ENCODE data around the gene PTCH1. TPM values are rescaled to one million over a fixed set of nuclear protein-coding genes. Genes with fewer than 3 reads are reported as not detected.

PTCH1 gene
- total RNA-seq, 1 donor from 2014 or later, result 4.3 TPM

DNA sequence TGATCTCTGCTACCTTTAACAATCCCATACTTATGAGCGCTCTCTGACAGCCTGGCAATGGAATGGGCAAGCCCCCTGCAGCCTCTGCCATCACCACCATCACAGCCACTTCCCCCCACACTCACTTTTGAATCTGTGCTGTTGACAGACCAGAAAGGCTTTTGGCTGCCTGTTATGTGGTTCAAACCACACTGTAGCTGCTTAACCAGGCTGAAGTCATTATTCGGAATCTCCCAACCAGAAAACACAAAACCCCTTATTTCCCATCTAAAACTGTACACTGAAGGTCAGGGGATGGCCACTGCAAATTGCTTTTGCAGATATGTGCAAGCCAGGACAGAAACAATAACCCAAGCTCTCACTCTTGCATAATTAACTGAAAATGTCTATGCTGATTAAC lies 35.8 kb downstream of the PTCH1 start:
- no peak for DNase-seq (ENCODE audit: low spot score)
- intact Hi-C loops (cut with DNase I), result no loop called here

DNA sequence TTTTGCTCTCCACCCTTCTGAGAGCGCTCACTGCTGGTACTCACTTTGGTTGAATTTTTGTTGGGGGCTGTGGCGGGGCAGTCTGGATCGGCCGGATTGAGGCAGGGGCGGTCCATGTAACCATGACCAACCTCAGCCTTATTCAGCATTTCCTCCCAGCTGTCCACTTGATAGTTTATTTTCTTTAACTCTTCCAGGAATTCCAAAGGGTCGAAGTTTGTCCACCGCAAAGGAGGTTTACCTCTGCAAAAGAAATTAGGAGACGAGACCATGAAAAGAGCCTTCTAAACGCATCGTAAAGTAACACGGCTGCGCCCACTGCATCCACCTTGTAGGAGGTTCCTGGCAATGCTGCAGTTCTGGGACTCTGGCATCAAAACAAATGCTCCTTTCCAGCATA lies 36.4 kb downstream of the PTCH1 start:
- DNase-seq (ENCODE audit: low spot score), result no peak
- intact Hi-C loops (cut with DNase I), result no loop called here

DNA sequence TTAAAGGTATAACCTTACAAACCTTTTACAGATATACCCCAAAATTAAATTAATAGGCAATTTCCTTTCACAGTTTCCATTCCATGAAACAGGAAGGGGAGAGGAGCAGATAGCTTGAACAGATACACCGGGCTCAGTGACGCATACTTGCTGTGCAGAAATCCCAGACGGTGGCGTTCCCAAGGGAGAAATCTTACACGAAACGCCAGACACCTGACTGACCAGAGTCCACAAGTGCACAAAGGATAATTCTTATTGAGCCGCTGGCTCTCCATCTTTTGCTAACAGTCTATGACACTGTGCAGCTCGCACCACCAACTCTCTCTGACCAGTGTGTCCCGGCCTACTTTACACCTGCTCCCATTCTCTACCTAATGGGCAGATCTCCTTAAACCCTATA lies 37.4 kb downstream of the PTCH1 start:
- intact Hi-C loops (cut with DNase I), result no loop called here

DNA sequence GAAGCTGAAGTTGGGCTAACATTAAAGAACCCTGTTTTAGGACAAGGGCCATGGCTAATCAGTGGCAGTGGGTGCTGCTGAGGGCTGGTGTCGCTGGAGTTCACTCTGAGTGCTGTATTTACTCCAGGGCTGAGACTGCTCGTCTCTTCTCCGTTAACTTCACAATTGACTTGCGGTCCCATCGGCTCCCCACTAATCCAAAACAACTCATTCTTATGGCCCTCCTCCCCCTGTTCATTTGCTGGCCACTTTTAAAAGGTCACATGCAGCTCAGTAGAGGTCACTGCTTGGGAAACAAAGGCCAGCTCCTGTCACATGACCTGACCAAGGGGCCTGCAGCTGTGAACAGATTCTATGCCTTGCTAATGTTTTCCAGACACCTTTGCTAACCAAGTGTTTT lies 38.4 kb downstream of the PTCH1 start:
- intact Hi-C loops (cut with DNase I), result no loop called here

More for the DNA sequence above, 37.4 kb downstream of the PTCH1 start:
- DNase-seq (ENCODE audit: low spot score), result no peak

DNA sequence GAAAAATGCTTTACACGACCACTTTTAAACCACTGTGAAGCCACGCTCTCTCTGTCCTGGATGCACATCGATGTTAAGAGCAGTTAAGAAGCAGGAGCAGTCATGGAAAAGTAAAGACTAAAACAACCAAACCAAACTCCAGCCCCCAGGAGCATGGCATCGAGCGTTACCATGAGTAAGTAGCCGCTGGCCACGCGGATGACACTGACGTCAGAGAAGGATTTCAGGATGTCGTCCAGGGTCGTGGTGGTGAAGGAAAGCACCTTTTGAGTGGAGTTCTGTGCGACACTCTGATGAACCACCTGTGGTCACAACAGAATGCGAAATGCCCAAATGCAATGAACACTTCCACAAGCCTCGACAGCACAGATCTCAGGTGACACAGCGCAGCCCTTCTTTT lies 38.9 kb downstream of the PTCH1 start:
- no peak for DNase-seq (ENCODE audit: low spot score)
- intact Hi-C loops (cut with DNase I), result no loop called here

More for the DNA sequence above, 38.4 kb downstream of the PTCH1 start:
- DNase-seq (ENCODE audit: low spot score), result no peak

DNA sequence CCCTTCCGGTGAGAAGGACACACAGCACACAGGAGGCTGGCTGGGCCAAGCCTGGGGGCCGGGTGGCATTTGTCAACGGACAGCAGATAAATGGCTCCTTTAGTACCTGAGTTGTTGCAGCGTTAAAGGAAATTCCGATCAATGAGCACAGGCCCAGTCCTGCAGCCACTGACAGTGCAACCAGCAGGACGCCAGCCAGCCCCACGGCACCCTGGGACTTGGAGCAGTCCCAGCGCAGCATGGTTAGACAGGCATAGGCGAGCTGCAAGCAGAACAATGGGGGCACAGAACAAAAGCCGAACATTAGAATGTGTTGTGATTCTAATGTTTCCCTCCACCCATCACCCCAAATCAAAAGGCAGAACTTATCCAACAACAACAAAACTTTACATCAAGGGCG lies 39.3 kb downstream of the PTCH1 start:
- DNase-seq (ENCODE audit: low spot score), result no peak
- intact Hi-C loops (cut with DNase I), result no loop called here

DNA sequence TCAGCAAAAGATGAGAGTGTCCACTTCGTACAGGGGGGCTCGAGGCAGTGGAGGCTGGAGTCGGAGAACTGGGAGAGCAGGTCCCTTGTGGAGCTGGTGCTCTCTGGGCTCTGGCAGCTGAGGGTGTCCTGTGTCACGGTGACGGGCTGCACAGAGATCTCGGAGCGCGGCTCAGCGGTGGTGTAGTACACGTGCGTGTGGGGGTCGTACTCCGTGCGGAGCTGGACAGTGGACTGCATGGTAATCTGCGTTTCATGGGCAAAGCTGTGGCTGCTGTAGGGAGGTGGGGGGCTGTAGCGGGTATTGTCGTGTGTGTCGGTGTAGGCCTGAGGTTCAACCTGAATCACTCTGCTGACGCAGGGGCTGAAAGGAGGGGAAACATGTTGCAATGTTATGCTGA lies 48.0 kb downstream of the PTCH1 start:
- peak; percentile 36 for DNase-seq (ENCODE audit: low spot score)
- intact Hi-C loops (cut with DNase I), result no loop called here

DNA sequence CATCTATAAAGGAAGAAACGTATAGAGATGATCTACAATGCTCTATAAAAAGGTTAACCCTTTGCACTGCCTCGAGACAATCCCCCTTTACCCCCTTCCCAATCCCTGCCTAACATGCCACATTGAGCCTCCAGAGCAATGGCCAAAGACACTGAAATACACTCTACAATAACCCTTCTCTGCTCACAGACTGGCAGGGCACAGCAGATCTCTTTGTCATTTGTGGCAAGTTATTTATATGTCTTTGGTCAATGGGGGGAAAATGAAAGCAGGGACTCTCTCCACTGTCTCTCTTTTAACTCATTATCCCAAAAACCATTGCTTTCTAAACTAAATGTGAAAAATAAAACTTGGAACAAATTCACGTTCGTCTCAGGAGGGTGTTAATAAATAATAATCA lies 51.7 kb downstream of the PTCH1 start:
- no peak for DNase-seq (ENCODE audit: low spot score)
- intact Hi-C loops (cut with DNase I), result no loop called here

DNA sequence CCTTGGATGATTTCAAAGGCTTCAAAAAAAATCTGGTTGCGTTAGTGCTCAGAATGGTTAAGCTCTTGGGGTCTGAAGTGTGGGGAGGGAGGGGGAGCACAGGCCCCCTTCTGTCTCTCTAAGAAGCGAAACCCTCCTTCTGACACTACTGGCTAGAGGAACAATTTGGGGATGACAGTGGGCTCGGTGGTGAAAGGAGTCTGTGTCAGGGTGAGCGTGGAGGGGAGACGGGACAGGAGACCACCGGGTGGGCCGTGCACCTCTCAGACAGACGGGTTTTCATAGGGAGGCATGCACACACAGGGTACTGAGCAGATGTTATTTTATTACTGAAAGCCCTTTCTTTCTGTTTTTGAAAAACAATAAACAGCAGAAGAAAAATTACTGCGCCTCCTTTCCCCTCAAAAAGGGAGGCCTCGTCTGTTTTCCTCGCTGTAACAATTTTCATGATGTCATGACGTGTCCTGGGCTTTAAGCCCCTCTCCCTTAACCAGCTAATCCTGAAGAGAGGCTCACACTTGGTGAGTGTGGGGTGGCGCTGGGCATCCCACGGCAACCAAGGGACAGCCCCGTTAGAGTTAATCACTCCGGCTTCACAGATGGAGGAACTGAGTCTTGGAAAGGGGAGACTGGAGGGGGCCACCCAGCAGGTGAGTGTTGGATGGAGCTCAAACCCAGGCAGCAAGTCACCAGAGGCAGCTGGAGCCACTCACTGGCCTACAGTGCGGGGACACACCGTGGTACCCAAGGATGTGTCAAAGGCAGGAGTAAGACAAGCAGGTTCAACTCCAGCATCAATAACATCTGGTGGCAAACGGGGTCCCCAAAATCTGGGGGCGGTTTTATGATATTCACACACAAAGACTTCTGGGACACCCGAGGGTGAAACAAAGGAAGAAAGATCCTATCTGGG lies 53.4 kb downstream of the PTCH1 start:
- intact Hi-C loops (cut with DNase I), result loop anchor here (5.0 kb wide), 1 partner anchor 44 kb away; no protein-coding TSS in a partner anchor
- DNase-seq (ENCODE audit: low spot score), result no peak

DNA sequence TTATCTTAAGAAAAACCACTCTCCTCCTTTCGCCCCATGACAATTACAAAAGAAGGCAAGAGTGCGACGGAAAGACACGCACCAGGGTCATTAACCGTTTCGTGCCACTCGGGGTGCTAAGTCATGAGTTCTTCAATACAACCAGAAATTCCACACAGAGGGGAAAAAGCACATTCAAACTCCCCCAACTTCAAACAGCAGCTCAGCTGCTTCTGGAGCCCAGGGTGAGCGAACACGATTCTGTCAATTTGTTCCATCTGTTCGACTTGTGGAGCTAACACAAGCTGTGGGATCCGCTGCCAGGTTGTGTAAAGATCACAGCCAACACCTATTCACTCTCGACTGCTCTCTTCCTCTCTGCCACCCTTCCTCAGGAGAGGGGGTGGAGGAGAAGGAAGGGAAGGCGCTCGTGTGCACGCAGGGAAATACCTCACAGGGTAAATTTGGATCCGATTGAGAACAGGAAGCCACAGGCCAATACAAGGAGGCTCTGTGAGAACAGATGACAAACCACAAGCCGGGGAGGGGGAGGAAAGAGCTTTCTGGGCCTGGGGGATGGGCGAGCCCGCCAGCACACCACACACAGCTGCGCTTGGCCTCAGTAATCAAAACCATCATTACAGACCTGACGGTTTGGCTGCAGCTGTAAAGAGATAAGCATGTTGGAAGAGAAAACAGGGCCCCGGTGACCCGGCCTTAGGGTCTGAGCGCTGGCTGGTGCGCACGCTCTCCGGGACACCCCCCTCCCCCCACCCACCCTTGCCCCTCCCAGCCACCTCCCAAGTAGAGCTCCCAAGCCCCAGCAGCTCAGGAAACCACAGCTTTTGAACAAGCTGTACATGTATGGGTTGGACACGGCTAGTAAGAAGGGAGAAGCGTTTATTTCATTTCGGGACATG lies 54.3 kb downstream of the PTCH1 start:
- DNase-seq (ENCODE audit: low spot score), result no peak
- intact Hi-C loops (cut with DNase I), result loop anchor here (5.0 kb wide), 1 partner anchor 45 kb away; no protein-coding TSS in a partner anchor

DNA sequence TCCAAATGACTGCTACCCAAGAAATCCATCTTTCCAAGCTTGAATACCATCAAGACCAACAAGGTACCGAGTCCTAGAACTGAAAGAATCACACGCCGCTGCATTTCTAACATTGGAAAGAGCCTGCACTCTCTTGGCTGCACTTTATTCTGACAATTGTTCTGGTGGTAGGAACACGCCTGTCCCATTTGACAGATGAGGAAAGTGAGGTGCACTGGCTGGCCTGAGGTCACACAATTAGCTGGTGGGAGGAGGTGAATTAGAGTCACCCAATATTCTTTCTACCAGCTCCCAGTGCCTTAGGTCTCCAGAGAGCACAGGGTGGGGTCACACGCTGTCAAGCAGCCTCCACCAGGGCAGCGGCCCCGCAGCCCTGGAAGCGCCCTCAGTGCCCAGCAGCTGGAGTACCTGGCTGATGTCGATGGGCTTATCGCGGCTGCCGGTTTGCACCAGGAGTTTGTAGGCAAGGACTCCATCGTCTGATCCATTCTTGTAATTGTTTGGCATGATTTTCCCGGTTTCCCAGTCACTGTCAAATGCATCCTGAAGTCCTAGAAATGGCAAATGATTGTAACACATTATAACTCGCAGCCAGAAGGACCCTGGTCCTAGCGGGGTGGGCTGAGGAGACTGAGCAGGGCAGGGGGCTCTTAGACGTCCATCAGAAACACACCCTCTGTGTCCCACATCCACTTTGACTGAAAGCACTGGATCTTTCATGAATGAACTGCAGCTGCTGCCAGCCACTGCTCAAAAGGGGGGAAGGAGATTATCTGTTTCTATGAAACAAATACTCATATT lies 55.1 kb downstream of the PTCH1 start:
- DNase-seq (ENCODE audit: low spot score), result no peak
- intact Hi-C loops (cut with DNase I), result loop anchor here (5.0 kb wide), 1 partner anchor 46 kb away; no protein-coding TSS in a partner anchor

DNA sequence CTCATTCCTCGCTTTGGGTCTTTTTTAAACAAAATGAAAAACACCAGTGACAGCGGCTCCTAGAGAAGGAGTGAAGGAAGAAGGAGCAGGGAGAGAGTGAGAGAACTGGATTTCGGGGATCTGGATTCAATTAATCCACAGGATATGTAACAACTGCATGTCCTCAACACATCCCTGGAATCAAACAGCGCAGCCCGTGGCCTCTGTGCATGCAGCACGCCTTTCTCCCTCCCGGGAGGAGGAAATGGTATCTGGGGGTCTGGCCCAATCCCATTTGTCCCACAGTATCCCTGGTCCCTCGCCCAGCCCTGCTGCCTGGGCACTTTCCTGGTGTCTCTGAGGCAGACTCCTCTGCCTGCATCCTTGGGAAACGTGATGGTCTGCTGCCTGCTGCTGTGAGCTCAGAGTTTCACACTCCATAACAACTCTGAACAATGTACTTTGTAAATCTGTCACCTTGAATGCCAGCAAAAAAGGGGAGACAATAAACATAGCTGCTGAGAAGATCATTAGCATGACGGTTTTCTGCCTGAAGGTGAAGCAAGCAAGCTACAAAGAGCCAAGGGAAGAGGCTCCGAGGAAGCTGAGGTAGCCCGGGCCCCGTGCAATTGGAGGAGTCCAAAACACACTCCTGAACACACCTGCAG lies 56.1 kb downstream of the PTCH1 start:
- intact Hi-C loops (cut with DNase I), result loop anchor here (5.0 kb wide), 1 partner anchor 47 kb away; no protein-coding TSS in a partner anchor
- DNase-seq (ENCODE audit: low spot score), result no peak

DNA sequence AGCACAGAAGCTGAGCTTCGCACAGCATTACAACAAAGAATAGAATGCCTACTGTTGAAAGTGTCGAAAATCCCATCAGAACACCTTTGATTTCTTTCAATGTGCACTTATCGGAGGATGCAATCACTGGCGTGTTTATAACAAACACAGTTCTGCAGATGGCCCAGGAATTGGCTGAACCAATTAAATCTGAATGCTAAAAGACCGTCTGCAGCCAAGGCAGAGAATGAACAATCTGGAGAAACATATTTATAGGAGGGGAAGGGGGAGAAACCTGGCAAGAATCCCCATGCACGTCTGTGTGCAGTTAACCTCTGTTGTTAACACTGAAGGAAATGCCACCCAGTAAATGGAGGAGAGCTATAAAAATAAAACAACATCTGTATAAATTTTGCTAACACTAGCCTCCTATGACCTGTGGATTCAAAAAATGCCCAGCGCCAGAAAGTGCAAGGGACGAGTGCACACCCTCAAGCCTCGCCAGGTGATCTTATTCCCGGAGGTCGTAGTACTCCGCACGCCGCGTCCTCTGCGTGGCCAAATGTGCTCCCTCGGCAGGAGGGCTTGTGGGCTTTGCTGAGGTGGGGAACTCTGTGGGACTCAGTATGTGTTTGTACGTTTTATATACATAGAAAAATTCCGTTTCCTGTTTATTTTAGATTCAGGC lies 56.8 kb downstream of the PTCH1 start:
- DNase-seq (ENCODE audit: low spot score), result no peak
- intact Hi-C loops (cut with DNase I), result loop anchor here (5.0 kb wide), 1 partner anchor 47 kb away; no protein-coding TSS in a partner anchor

DNA sequence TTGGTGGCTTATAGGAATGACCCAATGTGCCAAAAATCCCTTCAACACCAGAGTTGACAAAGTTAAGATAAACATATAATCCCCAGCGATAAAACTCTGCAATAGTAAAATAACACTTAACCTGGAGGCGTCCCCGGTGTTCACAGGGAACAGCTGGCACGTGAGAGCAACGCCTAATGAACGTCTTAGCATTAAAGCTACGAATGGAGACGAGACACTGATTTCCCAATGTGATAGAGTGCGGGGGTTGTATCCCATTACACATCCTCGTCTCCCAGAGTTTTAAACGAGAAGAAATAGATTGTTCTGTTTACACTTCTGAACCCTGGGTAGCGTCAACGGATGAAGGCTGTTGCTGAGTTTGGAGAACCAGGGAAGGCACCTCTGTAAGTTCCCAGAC lies 57.6 kb downstream of the PTCH1 start:
- no peak for DNase-seq (ENCODE audit: low spot score)
- intact Hi-C loops (cut with DNase I), result no loop called here

DNA sequence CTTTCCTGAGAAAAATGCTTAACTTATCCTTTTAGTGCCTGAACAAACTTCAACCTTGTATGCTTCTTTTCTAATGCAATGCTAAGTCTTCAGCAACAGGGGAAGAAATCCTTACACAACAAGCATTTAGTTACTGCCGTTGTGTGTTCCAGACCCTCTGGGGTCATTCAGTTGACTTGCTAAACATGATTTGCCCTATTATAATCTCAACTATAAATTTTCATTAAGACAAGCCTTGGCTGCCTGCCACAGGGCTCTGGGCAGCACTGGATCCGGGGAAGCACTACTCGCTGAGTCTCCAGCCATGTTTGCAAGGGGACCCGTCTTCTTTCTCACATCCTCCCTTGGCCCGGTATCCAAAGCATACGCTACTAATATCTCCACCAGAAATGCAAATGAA lies 58.1 kb downstream of the PTCH1 start:
- intact Hi-C loops (cut with DNase I), result no loop called here
- DNase-seq (ENCODE audit: low spot score), result no peak

DNA sequence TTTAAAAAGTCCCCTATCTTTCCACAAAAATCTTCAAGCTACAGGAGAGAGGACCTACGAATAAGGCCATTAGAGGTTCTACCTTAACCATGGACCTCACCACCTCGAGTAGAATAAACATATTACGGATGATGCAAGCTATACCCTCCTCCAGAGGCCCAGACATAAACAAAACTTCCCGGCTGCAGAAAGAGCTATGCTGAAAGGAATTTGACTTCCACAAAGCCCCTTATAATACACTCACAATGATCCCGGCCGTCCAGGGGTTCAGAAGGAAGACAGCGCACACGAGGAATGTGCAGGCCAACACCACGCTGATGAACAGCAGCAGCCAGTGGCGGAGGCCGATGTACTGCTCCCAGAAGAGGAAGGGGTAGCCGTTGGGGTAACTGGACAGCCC lies 59.0 kb downstream of the PTCH1 start:
- no peak for DNase-seq (ENCODE audit: low spot score)
- intact Hi-C loops (cut with DNase I), result no loop called here

DNA sequence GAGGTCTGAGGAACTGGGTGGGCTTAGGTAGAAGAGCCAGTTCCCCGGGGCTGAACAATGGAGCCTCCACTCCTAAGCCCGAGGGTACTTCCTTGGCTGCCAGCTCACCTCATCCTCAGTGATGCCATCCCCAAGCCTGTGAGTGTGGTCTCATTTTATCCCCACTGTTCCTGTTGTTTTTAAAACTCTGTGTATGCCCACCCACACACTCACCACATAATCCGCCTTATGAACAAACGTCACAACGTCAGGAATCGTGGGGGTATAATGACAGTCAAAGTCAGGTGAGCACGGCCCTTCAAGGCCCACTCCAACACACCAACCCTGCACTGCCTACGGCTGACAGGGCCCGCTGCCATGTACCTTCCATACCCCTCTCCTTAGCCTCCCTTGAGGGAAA lies 61.1 kb downstream of the PTCH1 start:
- DNase-seq (ENCODE audit: low spot score), result no peak
- intact Hi-C loops (cut with DNase I), result no loop called here

DNA sequence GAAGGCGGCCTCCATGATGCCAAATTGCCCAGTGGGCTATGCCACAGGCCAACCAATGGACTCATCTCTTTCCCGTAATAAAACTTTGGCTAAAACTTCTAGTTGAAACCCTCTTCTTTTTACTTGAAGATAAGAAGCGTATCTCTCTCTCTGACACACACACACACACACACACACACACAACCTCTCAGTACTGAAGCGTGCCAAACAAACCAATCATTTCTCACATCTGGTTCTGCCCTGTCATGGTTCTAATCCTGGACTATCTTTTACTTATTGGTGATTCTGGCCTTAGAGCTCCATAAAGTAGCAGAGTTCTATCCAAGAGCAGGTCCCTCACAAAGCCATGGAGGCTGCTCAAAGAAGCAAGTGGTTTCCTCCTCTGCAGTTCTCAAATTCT lies 64.6 kb downstream of the PTCH1 start:
- intact Hi-C loops (cut with DNase I), result no loop called here
- DNase-seq (ENCODE audit: low spot score), result no peak

DNA sequence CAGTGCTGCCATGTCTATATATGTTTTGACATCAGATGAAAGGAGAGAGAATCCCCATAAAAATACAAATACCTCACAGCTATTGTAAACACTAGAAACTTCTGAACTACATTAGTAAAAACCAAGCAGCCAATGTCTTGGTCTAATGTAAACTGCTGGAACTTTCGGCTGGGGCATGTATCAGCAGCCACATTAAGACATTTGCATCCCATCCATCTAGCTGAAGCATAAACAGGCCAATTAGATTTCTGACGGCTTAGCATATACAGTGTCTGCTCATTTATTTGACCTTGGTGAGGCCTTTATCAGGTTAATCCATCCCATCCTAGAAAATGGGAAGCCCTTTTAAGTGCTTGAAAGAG lies 65.7 kb downstream of the PTCH1 start:
- intact Hi-C loops (cut with DNase I), result no loop called here
- no peak for DNase-seq (ENCODE audit: low spot score)

All from cardiac septum (tissue), 1 donor.